GM12801 (cell line): ENCODE measurements around the gene SLC8A2.

Experiments
- CTCF ChIP-seq: IDR thresholded peaks from one replicate; pipeline ENCODE4 v1.5.1; 2011; ENCODE audit warnings: control low read depth; ENCODE audit not compliant: insufficient read length; ENCODE audit errors: extremely low read depth

SLC8A2 gene

GRCh38 chr19:47481460-47482052 lies 9.9 kb upstream of the SLC8A2 start:
- TF ChIP-seq CTCF: no peak

- no peak for TF ChIP-seq CTCF
Measured at GRCh38 chr19:47480658-47481057, 9.0 kb upstream of the SLC8A2 start.

- TF ChIP-seq CTCF: no peak
Measured at GRCh38 chr19:47479701-47480503, 8.2 kb upstream of the SLC8A2 start.

GRCh38 chr19:47476438-47476972 lies 4.8 kb upstream of the SLC8A2 start:
- no peak for TF ChIP-seq CTCF

GRCh38 chr19:47475465-47475864 lies 3.8 kb upstream of the SLC8A2 start:
- no peak for TF ChIP-seq CTCF

GRCh38 chr19:47473336-47473735 lies 1.6 kb upstream of the SLC8A2 start:
- TF ChIP-seq CTCF: no peak

- TF ChIP-seq CTCF: no peak
Measured at GRCh38 chr19:47471381-47471732, 336 bp downstream of the SLC8A2 start.
